ELF-1 (cell line): Measurements from ENCODE around the gene PRR16.

Source experiments
- DNase-seq: peaks from one replicate; pipeline ENCODE4 v3.0.0-alpha.2; 2016; ENCODE audit warnings: low read depth, low spot score

Gene PRR16

GRCh38 chr5:120734033-120734432 is 269.9 kb downstream of the PRR16 start:
- DNase-seq: peak; percentile 11

GRCh38 chr5:120735076-120735475 is 271.0 kb downstream of the PRR16 start:
- no peak for DNase-seq
